GM12878 (cell line): ENCODE measurements around the gene TMED3. TPM values are rescaled to one million over a fixed set of nuclear protein-coding genes. Genes with fewer than 3 reads are reported as not detected.

ENCODE experiments used
- ATAC-seq: fragments of 200-7000 bp; cut with Tn5 transposase; 3 replicates; pipeline ENCODE4 v1.9.1; 2020; ENCODE audit warnings: mild to moderate bottlenecking, moderate library complexity
- BruUV-seq: library from RNA; stranded (reverse); fragments of 400-500 nt; replicated peaks from 2 replicates; lab custom pipeline; 2021; lab: Mats Ljungman, UMichigan
- CTCF ChIA-PET: fragments of 300-600 bp; sonication (Branson Sonifier 250); formaldehyde crosslinking; extraction: SDS; loops from one replicate; lab custom pipeline; 2021; ENCODE audit warnings: inconsistent platforms; lab: Yijun Ruan, JAX
- POLR2A ChIA-PET: fragments of 350-600 bp; formaldehyde crosslinking; extraction: SDS; loops from one replicate; lab custom pipeline; 2021; ENCODE audit warnings: inconsistent platforms; lab: Charles Lee
- RAD21 ChIA-PET: fragments of 300-600 bp; sonication (Branson Sonifier 250); formaldehyde crosslinking; loops from one replicate; lab custom pipeline; 2023; ENCODE audit warnings: antibody characterized with exemption; ENCODE audit not compliant: unreplicated experiment; lab: Charles Lee
- SMC1A ChIA-PET: fragments of 300-600 bp; sonication (Branson Sonifier 250); formaldehyde crosslinking; loops from one replicate; lab custom pipeline; 2023; ENCODE audit not compliant: unreplicated experiment, uncharacterized antibody; lab: Charles Lee
- DNase-seq: peaks from one replicate; pipeline ENCODE4 v3.0.0-alpha.2; 2011; ENCODE audit warnings: low read depth, low spot score
- FAIRE-seq: peaks from 3 replicates; lab custom pipeline; 2011; peaks lifted over from hg19 to GRCh38; lab: Jason Lieb, UNC
- H2AFZ ChIP-seq: 2 replicates; pipeline ENCODE4 v1.6.0; 2011; ENCODE audit warnings: low read depth, low read length, control low read depth; ENCODE audit not compliant: control insufficient read depth
- H3K27ac ChIP-seq: 2 replicates; pipeline ENCODE4 v1.5.1; 2011; ENCODE audit warnings: control low read depth; ENCODE audit not compliant: control insufficient read depth, insufficient read depth
- H3K27me3 ChIP-seq, 2 experiments: replicated peaks in 1 of 2; 2 replicates each; pipeline versions ENCODE4 v1.6.0 to v1.6.1; 2011; ENCODE audit warnings: low read length in 1 of 2; ENCODE audit not compliant: control insufficient read depth in 2 of 2, insufficient read depth in 2 of 2
- H3K36me3 ChIP-seq, 2 experiments: 2 replicates each; pipeline ENCODE4 v1.5.1; 2011; ENCODE audit warnings: low read length in 1 of 2; ENCODE audit not compliant: control insufficient read depth in 2 of 2, insufficient read depth in 2 of 2
- H3K4me1 ChIP-seq: 2 replicates; pipeline ENCODE4 v1.6.1; 2011; ENCODE audit warnings: mild to moderate bottlenecking, low read length, moderate library complexity, mixed read lengths; ENCODE audit not compliant: control insufficient read depth, insufficient read depth
- H3K4me2 ChIP-seq: 2 replicates; pipeline ENCODE4 v1.6.0; 2011; ENCODE audit warnings: control low read depth; ENCODE audit not compliant: control insufficient read depth, insufficient read depth
- H3K4me3 ChIP-seq: fragments of 200-600 bp; sonication (generic); 2 replicates; pipeline ENCODE4 v1.5.1; 2016
- H3K79me2 ChIP-seq: 2 replicates; pipeline ENCODE4 v1.6.0; 2011; ENCODE audit warnings: low read length; ENCODE audit not compliant: control insufficient read depth, insufficient read depth
- H3K9ac ChIP-seq: 2 replicates; pipeline ENCODE4 v1.8.0; 2011; ENCODE audit warnings: low read length, control low read depth, mixed read lengths; ENCODE audit not compliant: control insufficient read depth, insufficient read depth
- H3K9me3 ChIP-seq: replicated peaks from 3 replicates; pipeline ENCODE4 v1.5.1; 2011; ENCODE audit warnings: mild to moderate bottlenecking, low read length; ENCODE audit not compliant: control insufficient read depth, insufficient read depth
- H4K20me1 ChIP-seq: 2 replicates; pipeline ENCODE4 v1.6.0; 2011; ENCODE audit not compliant: control insufficient read depth, insufficient read depth
- BMI1 ChIP-seq: fragments of 450-650 bp; IDR thresholded peaks from 2 replicates; pipeline ENCODE4 v1.6.1; 2016; ENCODE audit warnings: mild to moderate bottlenecking, moderate library complexity, borderline replicate concordance
- CBFB ChIP-seq: IDR thresholded peaks from 2 replicates; pipeline ENCODE4 v1.6.1; 2016; ENCODE audit warnings: antibody characterized with exemption, low read depth
- GATAD2B ChIP-seq: fragments of 450-650 bp; conservative IDR thresholded peaks from 2 replicates; pipeline ENCODE4 v1.6.1; 2017; ENCODE audit warnings: low read depth, mild to moderate bottlenecking, moderate library complexity
- PAX5 ChIP-seq: IDR thresholded peaks from 2 replicates; pipeline ENCODE4 v1.6.1; 2011; ENCODE audit warnings: low read depth, low read length, borderline replicate concordance
- SMARCA5 ChIP-seq: fragments of 450-650 bp; IDR thresholded peaks from 2 replicates; pipeline ENCODE4 v1.6.1; 2017; ENCODE audit warnings: mild to moderate bottlenecking
- WGBS: methylation state at CpG from one replicate; pipeline ENCODE4 v1.1.6; 2016; ENCODE audit warnings: low lambda C conversion rate; ENCODE audit not compliant: insufficient replicate concordance, insufficient coverage; ENCODE audit errors: missing lambda C conversion rate; 5-methylcytosine and 5-hydroxymethylcytosine counted together
- in situ Hi-C: fragments of 300-500 bp; cut with MboI; formaldehyde crosslinking; loops from 9 replicates; pipeline ENCODE4 v1.14.3; 2018; ENCODE audit warnings: mixed read lengths
- intact Hi-C: fragments of 100-400 bp; cut with micrococcal nuclease; formaldehyde crosslinking; loops from one replicate; pipeline ENCODE4 v1.14.2; 2022; ENCODE audit not compliant: unreplicated experiment
- polyA plus RNA-seq, 11 experiments: library from polyadenylated mRNA; depleted of rRNA in 4 of 11; unstranded in 6 of 11; stranded (reverse) in 5 of 11; fragments of >200 nt; fragmentation: Nextera tagmentation in 4 of 11; fragmentation: Illumina TruSeq in 1 of 11; extraction: Ambion mirVana in 4 of 11; extraction: Trizol in 1 of 11; gene quantifications; 1 replicate in 1 of 11; 2 replicates in 10 of 11; pipeline versions ENCODE4 v1.2.1 to v1.2.3, GENCODE V29; 2011 to 2016; ENCODE audit warnings: inconsistent platforms in 2 of 11, missing spikeins in 2 of 11, low read depth in 1 of 11
- total RNA-seq, 4 experiments: library from RNA; depleted of rRNA in 3 of 4; stranded (reverse); fragments of >200 nt in 3 of 4; fragmentation: Illumina TruSeq in 1 of 4; extraction: Trizol in 1 of 4; gene quantifications; 2 replicates each; pipeline versions ENCODE4 v1.2.1 to v1.2.3, GENCODE V29; 2013 to 2021
- TF ChIP-seq, protein P1 (sequence below): fragments of 450-650 bp; IDR thresholded peaks from 2 replicates; pipeline ENCODE4 v1.6.1; 2017; ENCODE audit warnings: antibody characterized with exemption, mild to moderate bottlenecking, moderate library complexity
- TF ChIP-seq, protein P2 (sequence below): fragments of 450-650 bp; formaldehyde crosslinking; IDR thresholded peaks from 2 replicates; pipeline ENCODE4 v1.4.0; 2020; ENCODE audit warnings: mild to moderate bottlenecking, moderate library complexity
- TF ChIP-seq, protein P3 (sequence below): fragments of 450-650 bp; formaldehyde crosslinking; IDR thresholded peaks from 2 replicates; pipeline ENCODE4 v1.4.0; 2022; ENCODE audit warnings: mild to moderate bottlenecking, moderate library complexity
- TF ChIP-seq, protein P4 (sequence below): IDR thresholded peaks from 2 replicates; pipeline ENCODE4 v1.6.1; 2012; ENCODE audit warnings: low read depth, low read length, improper control_type of control experiment

Gene TMED3
- total and polyA plus RNA-seq, 10 of the 15 experiments (the other 5 are each of a cell fraction or from before 2014, with no cell fraction given): 7.6 to 95.8 (median 54.9) TPM

DNA sequence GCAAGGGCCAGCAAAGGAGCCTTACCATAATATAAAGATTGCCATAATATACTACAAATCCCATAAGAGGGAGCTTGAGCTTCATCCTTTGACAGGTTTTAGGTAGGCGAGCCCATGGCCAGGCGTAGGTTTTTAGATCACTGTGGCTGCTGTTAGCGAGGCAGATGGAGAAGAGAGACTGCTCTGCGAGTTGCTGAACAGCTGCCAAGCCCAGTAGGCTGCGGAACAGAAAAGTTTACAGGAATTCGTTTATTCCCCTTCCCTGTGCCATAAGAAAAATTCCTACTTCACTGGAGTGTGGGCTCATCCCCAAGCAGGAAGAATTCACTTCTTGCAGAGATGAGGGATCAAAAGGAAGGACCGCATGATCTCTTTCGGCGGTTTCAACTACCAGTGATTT lies 30.5 kb downstream of the TMED3 start:
- no peak overlapping the region for H3K4me2 ChIP-seq
- no peak for FAIRE-seq
- H3K4me3 ChIP-seq: no peak overlapping the region
- DNase-seq: no peak
- no peak overlapping the region for H2AFZ ChIP-seq
- no peaks in the 10 kb centered on the region for H3K36me3 ChIP-seq
- intact Hi-C loops (loop anchor here (10.0 kb wide), 1 partner anchor 513 kb away; no protein-coding TSS in a partner anchor), in situ Hi-C loops (no loop called here)
- RAD21 ChIA-PET: no interaction called here
- H3K9ac ChIP-seq: no peak overlapping the region
- no TSS peak for BruUV-seq
- no peaks in the 10 kb centered on the region for H3K4me1 ChIP-seq
- TF ChIP-seq, protein P1, sequence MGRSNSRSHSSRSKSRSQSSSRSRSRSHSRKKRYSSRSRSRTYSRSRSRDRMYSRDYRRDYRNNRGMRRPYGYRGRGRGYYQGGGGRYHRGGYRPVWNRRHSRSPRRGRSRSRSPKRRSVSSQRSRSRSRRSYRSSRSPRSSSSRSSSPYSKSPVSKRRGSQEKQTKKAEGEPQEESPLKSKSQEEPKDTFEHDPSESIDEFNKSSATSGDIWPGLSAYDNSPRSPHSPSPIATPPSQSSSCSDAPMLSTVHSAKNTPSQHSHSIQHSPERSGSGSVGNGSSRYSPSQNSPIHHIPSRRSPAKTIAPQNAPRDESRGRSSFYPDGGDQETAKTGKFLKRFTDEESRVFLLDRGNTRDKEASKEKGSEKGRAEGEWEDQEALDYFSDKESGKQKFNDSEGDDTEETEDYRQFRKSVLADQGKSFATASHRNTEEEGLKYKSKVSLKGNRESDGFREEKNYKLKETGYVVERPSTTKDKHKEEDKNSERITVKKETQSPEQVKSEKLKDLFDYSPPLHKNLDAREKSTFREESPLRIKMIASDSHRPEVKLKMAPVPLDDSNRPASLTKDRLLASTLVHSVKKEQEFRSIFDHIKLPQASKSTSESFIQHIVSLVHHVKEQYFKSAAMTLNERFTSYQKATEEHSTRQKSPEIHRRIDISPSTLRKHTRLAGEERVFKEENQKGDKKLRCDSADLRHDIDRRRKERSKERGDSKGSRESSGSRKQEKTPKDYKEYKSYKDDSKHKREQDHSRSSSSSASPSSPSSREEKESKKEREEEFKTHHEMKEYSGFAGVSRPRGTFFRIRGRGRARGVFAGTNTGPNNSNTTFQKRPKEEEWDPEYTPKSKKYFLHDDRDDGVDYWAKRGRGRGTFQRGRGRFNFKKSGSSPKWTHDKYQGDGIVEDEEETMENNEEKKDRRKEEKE: no peak
- TF ChIP-seq, protein P2, sequence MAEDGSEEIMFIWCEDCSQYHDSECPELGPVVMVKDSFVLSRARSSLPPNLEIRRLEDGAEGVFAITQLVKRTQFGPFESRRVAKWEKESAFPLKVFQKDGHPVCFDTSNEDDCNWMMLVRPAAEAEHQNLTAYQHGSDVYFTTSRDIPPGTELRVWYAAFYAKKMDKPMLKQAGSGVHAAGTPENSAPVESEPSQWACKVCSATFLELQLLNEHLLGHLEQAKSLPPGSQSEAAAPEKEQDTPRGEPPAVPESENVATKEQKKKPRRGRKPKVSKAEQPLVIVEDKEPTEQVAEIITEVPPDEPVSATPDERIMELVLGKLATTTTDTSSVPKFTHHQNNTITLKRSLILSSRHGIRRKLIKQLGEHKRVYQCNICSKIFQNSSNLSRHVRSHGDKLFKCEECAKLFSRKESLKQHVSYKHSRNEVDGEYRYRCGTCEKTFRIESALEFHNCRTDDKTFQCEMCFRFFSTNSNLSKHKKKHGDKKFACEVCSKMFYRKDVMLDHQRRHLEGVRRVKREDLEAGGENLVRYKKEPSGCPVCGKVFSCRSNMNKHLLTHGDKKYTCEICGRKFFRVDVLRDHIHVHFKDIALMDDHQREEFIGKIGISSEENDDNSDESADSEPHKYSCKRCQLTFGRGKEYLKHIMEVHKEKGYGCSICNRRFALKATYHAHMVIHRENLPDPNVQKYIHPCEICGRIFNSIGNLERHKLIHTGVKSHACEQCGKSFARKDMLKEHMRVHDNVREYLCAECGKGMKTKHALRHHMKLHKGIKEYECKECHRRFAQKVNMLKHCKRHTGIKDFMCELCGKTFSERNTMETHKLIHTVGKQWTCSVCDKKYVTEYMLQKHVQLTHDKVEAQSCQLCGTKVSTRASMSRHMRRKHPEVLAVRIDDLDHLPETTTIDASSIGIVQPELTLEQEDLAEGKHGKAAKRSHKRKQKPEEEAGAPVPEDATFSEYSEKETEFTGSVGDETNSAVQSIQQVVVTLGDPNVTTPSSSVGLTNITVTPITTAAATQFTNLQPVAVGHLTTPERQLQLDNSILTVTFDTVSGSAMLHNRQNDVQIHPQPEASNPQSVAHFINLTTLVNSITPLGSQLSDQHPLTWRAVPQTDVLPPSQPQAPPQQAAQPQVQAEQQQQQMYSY: no peak
- TF ChIP-seq, protein P3, sequence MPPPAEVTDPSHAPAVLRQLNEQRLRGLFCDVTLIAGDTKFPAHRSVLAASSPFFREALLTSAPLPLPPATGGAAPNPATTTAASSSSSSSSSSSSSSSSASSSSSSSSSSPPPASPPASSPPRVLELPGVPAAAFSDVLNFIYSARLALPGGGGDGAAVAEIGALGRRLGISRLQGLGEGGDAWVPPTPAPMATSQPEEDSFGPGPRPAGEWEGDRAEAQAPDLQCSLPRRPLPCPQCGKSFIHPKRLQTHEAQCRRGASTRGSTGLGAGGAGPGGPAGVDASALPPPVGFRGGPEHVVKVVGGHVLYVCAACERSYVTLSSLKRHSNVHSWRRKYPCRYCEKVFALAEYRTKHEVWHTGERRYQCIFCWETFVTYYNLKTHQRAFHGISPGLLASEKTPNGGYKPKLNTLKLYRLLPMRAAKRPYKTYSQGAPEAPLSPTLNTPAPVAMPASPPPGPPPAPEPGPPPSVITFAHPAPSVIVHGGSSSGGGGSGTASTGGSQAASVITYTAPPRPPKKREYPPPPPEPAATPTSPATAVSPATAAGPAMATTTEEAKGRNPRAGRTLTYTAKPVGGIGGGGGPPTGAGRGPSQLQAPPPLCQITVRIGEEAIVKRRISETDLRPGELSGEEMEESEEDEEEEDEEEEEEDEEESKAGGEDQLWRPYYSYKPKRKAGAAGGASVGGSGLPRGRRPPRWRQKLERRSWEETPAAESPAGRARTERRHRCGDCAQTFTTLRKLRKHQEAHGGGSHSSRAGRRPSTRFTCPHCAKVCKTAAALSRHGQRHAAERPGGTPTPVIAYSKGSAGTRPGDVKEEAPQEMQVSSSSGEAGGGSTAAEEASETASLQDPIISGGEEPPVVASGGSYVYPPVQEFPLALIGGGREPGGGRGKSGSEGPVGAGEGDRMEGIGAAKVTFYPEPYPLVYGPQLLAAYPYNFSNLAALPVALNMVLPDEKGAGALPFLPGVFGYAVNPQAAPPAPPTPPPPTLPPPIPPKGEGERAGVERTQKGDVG (CRISPR knock-in tag): no peak
- TF ChIP-seq PAX5 (no peak), BMI1 (no peak), CBFB (no peak), GATAD2B (no peak), SMARCA5 (no peak)
- TF ChIP-seq, protein P4, sequence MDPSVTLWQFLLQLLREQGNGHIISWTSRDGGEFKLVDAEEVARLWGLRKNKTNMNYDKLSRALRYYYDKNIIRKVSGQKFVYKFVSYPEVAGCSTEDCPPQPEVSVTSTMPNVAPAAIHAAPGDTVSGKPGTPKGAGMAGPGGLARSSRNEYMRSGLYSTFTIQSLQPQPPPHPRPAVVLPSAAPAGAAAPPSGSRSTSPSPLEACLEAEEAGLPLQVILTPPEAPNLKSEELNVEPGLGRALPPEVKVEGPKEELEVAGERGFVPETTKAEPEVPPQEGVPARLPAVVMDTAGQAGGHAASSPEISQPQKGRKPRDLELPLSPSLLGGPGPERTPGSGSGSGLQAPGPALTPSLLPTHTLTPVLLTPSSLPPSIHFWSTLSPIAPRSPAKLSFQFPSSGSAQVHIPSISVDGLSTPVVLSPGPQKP: no peak
- POLR2A ChIA-PET: no interaction called here
- no peak for ATAC-seq
- no peaks in the 10 kb centered on the region for H3K79me2 ChIP-seq
- CTCF ChIA-PET: interaction anchor here (3.0 to 4.6 kb wide), 2 partner anchors 253 to 513 kb away, joined by 18 to 57 read pairs; no protein-coding TSS in a partner anchor
- H3K27me3 ChIP-seq: no peaks in the 10 kb centered on the region
- WGBS: 88% methylated on average over 9 of the region's 9 CpGs
- SMC1A ChIA-PET: interaction anchor here (1.9 to 2.5 kb wide), 2 partner anchors 40 to 513 kb away, joined by 8 to 18 read pairs; no protein-coding TSS in a partner anchor
- no peak overlapping the region for H3K27ac ChIP-seq
- no peaks in the 10 kb centered on the region for H4K20me1 ChIP-seq
- H3K9me3 ChIP-seq: no peaks in the 10 kb centered on the region
